Stimulated activated CD4-positive, alpha-beta T cell treated with anti-CD3 and anti-CD28 coated beads, Interleukin-1b, Interleukin-23, amount 100 ng/mL, for 24 hours (primary cell): Measurements from ENCODE around the gene TRPV4.

Experiments used
- DNase-seq, 4 experiments: peaks; one replicate each; pipeline ENCODE4 v3.0.0-alpha.2; 2020; ENCODE audit warnings: low read depth in 4 of 4, low spot score in 1 of 4

The TRPV4 gene

DNA sequence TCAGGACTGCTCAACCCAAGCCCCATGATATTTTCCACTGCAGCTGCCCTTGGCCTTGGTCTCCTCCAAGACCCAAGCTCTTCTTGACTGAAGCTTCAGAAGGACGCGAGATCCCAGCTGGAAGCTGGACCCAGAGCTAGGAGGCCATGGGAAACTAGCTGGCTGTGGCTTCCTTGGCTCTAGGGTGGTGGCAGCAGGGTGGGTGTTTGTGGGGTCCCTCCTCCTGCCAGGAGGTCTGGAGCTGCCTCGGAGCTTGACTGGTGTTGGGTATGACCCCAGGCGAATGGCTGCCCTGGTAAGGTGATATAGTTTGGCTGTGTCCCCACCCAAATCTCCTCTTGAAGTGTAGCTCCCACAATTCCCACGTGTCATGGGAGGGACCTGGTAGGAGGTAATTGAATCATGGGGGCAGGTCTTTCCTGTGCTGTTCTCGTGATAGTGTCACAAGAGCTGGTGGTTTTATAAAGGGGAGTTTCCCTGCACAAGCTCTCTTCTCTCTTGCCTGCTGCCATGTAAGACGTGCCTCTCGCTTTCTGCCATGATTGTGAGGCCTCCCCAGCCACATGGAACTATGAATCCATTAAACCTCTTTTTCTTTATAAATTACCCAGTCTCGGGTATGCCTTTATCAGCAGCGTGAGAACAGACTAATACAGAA, 51.4 kb downstream of the TRPV4 start:
- DNase-seq, result no peak

DNA sequence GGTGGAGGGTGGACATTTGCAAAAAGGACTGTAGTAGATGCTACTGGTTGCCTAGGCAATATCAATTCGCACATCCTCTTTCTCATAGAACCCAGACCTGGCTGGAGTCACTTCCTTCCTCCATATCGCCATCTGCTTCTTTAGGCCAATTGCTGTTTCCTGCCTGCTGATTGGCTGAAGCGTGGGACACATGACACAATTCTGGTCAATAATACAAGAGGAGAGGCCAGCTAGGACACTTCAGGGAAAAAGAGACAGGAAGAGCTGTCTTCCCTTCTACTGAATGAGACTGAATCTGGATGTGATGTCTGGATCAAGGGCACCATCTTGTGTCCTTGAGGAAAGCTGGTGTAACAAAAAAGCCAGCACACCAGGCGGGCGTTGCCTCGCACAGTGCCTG, 53.8 kb downstream of the TRPV4 start:
- no peak for DNase-seq

DNA sequence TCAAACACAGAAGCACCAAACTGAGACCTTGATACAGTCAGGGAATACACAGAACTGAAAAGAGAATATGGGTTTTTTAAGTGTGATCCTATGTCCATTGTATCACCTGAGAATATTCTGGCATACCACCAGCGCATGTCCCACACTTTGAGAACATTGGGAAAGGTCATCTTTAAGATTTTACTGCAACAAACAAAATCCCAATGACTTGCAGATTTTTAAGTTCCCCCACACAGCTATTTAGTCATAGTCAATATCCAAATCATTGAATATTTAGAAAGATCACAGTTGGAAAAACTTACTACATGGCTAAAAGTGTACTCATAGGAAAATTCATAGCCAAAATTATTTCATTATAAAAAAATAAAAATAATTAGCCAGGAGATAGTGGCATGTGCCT, 54.5 kb downstream of the TRPV4 start:
- no peak for DNase-seq

DNA sequence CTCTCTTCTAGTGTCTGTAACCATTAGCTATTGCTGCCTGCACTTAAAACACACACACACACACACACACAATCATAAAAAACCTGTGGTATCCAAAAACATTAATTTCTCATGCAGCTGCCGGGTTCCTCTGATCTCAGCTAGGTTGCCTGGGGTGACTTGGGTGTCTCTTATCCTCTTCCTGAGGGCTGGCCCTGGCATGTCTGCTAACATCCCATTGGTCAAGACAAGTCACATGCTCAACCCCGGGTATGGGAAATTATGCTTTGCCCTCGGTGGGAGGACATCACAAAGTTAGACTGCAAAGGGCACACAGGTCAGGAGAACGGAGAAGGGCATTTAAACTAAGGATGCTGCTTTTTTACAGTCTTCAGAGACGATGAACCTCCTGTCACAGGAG, 55.7 kb downstream of the TRPV4 start:
- DNase-seq, result no peak

DNA sequence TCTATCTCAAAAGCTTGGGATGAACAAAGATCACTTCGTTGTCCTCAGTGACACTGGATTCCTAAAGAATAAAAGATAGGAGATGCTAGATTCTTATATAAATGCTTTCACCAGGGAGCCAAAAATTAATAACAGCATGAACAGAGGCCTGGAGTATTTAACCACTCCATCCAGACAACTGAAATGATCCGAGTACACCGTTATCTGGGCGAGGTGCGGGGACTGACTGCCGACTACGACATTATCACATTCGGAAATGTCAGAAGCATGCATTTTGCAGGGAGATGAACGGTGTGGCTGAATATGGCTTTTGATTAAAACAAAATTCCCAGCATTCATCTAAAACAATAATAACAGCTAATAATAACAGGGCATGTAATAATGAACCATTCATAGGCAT, 56.6 kb downstream of the TRPV4 start:
- DNase-seq, result no peak

DNA sequence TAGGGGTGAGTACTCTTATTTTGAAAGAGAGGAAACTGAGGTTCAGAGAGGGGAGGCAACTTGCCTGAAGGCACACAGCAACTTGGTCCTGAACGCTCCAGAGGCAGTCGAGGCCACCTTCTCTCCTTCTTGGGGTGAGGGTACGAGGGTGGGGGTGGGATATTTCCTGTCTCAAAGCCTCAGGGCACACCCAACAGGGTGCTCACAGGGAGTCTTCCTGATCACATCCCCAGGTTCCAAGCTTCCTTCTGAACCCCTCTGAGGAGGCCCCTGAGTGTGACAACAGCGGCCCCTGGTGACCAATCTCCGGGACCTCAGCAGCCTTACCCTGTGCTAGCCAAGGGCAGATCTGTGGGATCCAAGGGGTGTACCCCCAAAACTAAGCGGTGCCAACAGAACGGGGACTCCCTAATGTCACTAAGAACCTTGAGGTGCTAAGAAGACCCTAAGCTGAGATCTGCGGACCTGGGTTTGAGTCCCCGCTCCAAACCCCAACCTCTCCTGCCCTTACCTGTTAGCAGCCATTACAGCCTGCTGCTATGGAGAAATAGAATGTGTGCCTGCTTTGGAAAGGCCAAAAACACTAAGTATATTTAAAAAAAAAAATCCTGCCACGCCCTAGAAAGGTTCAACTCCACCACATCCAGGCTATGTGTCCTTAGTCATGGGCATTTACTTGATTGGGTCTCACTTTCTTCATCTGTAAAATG, 57.9 kb downstream of the TRPV4 start:
- peak; percentile 43 to 63 (median 58) for DNase-seq

DNA sequence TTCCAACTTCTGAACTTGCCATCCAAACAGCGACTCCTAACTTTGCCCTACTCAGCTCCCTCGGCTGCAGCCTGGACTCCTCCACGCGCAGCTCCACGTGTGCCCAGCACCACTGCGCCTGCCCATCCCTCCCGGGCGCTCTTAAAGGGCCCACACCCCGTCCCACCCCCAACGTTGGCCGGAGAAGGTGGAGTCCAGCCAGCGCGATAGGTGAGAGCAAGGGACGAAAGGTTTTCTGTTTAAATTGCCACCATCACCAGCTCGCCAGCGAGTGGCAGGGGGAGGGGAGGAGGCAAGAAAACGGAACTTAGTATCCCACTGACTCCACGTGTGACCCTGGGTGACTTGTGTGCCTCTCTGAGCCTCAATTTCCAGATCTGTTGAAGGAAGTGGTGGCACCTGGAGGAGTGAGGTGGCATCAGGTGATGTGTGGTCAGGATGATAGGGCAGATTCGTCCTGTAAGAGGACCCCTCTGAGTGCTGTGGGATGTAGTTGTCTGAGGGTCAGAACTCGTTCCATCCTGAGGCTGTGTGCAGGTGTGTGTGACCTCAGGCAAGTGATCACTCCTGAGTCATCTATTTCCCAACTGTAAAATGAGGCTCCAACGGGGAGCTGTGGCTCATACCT, 59.7 kb downstream of the TRPV4 start:
- no peak for DNase-seq

DNA sequence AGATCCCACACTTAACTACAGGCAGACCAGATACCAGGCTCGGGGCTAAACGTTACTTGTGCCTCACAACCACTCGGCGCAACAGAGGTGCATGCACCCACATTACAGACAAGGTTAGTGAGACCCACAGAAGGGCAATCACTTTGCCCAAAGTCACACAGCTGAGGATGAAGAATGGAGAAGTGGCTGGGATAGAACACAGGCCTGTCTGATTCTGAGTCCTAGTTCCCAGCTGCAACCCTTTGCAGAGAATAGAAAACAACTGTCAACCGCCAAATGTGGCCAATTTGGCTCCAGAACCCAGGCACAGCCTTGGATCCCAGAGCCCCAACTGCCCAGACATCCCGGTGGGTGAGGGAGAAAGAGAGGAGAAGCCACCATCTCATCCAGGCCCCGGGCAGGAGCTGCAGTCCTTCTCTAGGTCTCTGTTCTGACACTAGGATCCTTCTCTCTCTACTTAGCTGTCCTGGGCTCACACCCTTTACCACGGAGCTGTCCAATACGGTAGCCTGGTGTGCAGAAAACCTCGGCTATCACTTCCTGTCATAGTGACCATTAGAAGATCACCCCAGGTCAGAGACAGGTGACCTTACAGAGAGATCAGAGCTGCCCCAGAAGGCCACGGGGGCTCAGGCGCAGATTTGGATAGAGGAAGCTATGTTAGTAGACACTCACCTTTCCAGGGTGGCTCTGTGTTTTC, 60.4 kb downstream of the TRPV4 start:
- DNase-seq, result no peak

DNA sequence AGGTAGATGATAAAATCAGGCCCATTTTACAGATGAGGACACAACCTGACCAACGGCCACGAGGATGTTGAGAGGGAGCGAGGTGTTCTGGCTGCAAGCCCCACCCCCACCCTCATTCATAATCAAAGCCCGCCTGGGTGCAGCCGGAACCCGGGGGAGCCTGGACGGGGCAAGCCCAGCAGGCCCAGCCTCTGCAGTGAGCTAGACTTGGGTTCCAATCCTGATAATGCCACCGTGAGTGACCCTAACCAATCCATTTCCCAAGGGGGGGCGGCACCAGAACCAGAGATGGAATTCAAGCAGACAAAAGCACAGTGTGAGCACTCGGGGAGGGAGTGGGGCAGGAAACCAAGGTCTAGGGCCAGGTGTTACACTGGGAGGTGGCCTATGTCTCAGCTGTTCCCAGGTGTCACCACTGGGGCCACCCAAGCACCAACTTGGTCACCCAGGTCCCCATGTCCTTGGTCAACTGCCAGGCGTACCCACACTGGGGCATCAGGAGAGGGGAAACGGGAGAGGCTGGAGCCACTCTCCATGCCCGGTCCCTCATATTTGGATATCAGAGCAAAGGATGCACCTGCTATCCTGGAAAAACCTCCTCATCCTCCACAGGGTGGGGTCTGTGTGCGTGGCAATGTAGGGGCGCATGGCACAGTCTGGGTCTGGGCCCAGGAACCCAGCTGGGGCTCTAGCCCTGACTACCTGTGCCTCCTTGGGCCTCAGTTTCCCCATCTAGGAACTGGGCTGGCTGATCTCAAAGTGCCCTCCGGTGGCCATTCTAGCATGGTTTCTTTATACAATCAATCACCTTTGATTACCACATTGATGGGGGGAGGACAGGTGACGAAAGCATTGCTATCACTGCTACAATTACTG, 61.2 kb downstream of the TRPV4 start:
- no peak for DNase-seq

DNA sequence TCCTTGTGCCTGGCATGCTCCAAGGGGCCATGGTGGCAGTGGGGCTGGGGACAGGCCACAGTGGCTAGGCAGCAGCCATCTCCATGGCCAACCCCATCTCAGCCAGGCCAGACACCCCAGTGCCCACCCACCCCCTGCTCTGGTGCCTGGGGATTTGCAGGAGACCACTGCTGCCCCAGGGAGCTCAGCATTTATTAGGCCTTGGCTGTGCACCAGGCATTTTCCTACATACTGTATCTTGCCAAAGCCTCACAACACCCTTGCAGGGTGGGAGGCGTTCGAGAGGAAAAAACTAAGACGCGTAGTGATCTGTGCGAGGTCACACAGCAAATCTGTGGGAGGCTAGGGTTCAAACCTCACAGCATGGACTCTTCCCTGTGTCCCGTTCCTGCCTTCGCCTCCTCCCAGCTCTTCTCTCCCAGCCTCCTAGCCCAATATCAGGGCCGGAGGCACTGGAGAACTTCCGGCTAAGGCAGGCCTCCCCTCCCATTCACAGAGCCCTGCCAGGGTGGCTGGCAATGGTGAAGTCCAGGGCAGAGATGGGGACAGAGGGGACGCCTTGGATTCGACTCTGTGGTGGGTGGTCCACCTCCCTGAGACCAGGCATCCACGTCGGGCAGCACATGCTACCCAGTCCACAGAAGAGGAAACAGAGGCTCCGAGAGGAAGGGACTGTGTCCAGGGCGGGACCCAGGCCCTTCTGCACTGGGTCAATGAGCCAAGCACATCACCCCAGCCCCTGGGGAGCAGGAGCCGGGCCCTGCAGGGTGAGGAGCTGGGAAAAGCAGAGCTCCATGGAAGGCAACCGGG, 62.1 kb downstream of the TRPV4 start:
- no peak for DNase-seq

DNA sequence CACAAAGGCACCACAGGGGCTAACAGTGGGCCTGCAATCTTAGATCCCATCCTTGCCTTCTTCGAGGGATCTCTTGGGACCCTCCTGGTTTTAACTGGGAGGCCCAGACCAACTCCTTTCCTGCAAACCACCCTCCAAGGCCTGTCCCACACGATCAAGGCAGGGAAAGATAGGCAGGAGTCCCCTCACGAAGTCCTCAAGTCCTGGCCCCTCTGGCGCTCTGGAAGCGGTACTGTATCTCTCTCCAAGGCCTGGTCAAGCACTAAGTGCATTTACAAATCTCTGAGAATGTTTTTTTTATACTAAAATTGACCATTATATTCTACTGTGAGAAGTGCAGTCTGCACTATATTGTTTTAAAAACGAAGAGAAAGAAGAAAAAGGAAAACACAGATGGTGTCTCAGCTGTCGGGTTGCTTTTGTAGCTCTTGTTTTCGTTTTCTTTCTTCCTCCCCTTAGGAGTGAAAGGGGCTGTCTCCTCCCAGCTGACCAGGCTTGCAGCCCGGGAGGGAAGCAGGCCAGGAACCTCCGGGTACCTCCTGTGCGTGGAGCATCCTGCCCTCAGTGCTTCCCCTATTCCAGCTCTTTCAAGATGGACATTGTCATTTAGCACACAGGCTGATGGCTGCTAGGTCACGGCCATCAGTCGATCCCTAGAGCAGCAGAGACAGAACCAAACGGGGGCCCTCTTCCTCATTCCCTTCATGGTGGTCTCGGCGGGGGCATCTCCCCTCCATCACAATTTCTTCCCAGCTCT, 62.9 kb downstream of the TRPV4 start:
- no peak for DNase-seq

DNA sequence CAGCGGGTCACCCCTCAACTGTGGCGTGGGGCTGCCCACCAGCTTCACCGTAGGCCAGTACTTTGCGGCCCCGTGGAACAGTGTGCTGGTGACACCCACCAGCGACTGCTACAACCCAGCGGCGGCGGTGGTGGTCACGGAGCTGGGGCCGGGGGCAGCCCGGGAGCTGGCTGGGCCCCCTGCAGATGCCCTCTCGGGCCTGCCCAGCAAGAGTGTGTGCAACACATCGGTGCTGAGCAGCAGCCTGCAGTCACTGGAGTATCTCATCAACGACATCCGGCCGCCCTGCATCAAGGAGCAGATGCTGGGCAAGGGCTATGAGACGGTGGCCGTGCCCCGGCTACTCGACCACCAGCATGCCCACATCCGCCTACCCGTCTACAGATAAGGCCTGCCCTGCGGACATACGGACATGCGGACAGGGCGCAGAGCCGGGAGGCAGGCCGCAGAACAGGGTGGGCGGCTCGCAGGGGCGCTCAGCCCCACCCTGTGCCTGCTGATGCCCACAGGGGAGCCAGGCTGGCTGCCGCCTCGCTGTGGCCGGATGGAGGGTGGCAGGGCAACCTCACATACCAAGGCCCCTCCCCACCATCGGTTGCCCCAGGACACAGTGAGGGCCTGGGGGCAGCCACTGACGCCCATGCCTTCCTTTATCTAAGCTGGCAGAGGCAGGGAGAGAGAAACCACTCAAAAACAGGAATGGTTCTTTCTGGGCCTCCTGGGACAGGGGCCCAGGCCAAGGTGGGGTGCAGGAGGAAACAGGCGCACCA, 64.1 kb downstream of the TRPV4 start:
- DNase-seq, result no peak

DNA sequence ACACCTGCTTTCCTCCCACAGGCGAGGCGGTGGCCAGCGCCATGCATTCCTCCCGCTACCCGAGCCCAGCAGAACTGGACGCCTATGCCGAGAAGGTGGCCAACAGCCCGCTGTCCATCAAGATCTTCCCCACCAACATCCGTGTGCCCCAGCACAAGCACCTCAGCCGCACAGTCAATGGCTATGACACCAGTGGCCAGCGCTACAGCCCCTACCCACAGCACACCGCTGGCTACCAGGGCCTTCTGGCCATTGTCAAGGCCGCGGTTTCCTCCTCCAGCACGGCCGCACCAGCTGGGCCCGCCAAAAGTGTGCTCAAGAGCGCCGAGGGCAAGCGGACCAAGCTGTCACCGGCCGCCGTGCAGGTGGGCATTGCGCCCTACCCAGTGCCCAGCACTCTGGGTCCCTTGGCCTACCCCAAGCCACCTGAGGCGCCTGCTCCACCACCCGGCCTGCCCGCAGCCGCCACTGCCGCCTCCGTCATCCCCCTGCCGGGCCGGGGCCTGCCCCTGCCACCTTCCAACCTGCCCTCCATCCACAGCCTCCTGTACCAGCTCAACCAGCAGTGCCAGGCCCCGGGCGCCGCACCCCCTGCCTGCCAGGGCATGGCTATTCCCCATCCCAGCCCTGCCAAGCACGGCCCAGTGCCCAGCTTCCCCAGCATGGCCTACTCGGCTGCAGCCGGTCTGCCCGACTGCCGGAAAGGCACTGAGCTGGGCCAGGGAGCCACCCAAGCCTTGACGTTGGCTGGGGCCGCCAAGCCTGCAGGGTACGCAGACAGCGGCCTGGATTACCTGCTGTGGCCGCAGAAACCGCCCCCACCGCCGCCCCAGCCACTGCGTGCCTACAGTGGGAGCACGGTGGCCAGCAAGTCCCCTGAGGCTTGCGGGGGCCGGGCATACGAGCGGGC, 65.0 kb downstream of the TRPV4 start:
- no peak for DNase-seq

DNA sequence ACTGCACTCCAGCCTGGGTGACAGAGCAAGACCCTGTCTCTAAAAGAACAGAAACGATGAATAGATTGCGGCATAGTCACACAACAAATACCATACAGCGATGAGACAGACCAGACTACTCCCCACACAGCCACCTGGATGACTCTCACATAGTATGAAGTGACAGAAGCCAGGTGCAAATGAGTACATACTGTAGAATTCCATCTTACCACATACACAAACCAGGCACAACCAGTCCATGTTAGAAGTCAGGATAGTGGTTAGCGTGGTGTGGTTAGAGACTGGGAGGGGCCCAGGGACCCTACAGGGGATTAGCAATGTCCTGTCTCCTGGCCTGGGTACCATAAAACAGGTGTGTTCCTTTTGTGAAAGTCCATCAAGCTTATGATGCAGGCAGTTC, 65.7 kb downstream of the TRPV4 start:
- no peak for DNase-seq

DNA sequence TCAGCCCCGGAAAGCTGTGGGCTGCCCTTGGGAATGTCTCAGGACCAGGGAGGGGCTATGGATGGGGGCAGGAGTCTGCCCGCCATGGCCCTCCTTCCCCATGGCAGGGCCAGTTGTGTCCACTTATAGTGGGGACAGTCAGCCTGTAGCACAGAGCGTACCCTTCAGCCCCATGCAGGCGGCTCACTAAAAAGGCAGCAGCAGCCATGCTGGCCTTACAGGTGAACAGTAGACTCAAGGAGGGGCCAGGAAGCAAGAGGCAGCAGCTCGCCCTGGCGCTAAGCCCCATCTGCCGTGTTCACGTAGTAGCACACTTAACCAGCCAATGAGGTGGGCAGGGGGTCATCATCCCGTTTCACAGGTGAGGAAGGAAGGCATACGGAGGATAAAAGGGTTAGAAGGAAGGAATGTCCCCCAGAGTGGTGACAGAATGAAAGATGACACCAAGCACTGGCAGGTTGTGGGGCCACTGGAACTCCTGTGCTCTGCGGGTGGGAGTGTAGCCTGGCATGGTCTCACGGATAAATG, 66.9 kb downstream of the TRPV4 start:
- DNase-seq, result no peak

DNA sequence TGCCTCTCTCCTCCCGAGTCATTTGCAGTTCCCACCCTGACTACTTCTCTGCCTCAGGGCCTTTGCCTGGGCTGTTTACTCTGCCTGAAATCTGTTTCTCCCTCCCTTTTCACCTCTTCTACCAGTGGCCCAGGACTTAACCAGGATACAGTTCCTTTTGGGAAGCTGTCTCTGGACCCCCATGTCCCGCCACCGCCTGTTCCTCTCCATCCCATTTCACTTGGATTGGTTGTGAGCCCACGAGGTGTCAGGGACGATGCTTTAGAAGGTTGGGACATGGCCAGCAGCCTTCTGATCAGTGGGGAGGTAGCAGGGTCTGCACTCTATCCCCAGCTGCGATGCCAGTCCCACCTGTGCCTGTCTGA, 67.8 kb downstream of the TRPV4 start:
- DNase-seq, result no peak

DNA sequence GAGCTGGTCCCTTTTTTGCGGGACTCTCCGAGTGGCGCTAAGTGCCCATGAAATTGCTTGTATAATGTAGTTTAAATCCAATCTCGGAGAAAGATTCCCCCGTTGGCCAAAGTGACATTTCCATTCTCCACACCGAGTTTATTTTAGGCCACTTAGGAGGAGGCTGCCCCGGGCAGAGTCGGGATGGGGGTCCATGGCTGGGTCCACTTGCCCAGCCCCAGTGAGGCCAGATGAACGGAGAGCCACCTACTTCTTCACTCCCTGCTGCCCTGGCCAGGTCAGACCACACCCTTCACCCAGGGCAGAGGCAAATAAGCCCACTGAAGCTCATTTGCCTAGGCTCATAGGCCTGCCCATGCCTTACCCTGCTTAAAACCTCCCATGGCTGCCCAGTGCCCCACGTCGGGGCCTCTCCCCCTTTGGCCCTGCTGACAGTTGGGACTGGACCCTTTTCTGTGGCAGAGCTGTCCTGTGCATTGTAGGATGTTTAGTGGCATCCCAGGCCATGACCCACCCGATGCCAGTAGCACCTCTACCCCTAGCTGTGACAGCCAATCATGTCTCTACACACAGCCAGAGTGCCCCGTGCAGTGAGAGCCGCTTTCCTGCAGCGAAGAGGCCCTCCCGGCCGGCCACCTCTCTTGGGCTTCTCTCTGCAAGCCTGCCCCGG, 68.3 kb downstream of the TRPV4 start:
- DNase-seq, result no peak
